Mucosa of rectum (tissue), 2 donors: ENCODE results near the gene WDR62.
A peak's percentile ranks its signal among the peaks of the same experiment; 100 is the strongest.

ENCODE experiments used
- H3K27ac ChIP-seq, 2 donors: one replicate each; pipeline ENCODE4 v1.7.0; 2013; ENCODE audit warnings: inconsistent platforms in 2 of 2, low read depth in 2 of 2, low read length in 2 of 2
- H3K27me3 ChIP-seq, 2 donors: one replicate each; pipeline ENCODE4 v1.7.0; 2013; ENCODE audit warnings: low read length in 2 of 2; ENCODE audit not compliant: control insufficient read depth in 2 of 2, insufficient read depth in 2 of 2
- H3K36me3 ChIP-seq, 2 donors: one replicate each; pipeline ENCODE4 v1.7.0; 2013; ENCODE audit warnings: low read length in 2 of 2; ENCODE audit not compliant: control insufficient read depth in 2 of 2, insufficient read depth in 2 of 2
- H3K4me1 ChIP-seq, 2 donors: one replicate each; pipeline ENCODE4 v1.7.0; 2013; ENCODE audit warnings: low read length in 2 of 2, mild to moderate bottlenecking in 1 of 2; ENCODE audit not compliant: control insufficient read depth in 2 of 2, insufficient read depth in 2 of 2
- H3K4me3 ChIP-seq, 2 donors: one replicate each; pipeline ENCODE4 v1.7.0; 2013; ENCODE audit warnings: low read length in 2 of 2
- H3K9ac ChIP-seq, 2 donors: one replicate each; pipeline ENCODE4 v1.7.0; 2013; ENCODE audit warnings: low read length in 2 of 2, low read depth in 1 of 2, mild to moderate bottlenecking in 1 of 2
- H3K9me3 ChIP-seq, 2 donors: one replicate each; pipeline ENCODE4 v1.7.0; 2013; ENCODE audit warnings: low read length in 2 of 2; ENCODE audit not compliant: control insufficient read depth in 2 of 2
- donor health status: healthy.
- donor health status: Normal muscosa, but diverticular disease.

Gene WDR62

DNA sequence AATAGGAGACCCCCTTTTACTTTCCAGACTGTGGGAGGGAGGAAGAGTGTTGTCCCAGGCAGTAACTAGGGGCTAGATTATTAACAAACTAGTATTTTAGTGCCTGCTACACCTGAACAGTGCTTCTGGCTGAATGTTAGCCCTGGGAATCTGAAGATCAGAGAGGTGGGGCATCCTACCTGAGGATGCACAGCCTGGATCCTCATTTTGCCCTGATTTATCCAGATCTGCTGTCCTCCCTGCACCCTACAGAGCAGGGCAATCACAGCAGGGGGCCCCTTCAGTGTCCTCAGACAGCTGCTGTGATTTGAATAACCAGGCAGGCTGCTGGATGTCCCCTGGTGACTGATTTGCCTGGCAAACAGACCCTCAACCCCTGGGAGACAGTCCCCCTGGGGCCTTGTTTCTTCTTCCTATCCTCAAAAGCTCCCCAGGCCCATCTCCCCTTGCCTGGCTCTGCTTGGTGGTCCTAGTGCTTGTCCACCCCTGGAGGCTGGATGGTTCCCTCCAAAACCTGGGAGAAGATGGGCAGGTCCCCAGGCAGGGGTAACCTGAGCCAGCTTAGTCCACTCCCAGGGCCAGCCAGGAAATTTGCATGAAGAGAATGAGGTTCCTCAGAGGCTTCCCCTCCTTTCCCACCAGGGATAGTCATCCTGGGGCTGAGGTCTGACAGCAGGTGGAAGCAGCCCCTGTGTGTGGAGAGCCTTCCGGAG, 55.9 kb downstream of the WDR62 start, which contains the start of gene OVOL3:
TSS of gene OVOL3 (plus strand) at position 657 of the 713 bp plus-strand sequence. CDS start 60 bp downstream, outside the sequence.
- H3K9ac ChIP-seq, result no peak within 1 kb of the TSS

DNA sequence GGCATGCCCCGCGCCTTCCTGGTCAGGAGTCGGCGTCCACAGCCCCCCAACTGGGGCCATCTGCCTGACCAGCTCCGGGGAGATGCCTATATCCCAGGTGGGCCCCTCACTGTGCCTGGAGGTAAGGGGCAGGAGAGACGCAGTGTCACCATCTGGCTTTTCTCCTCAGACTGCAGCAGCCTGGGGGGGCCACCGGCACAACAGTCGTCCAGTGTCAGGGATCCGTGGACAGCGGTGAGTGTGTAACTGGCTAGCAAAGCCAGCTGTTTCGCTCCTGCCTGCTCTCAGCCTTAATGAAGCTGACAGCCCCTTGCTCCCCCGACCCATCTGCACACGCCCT, 56.5 kb downstream of the WDR62 start:
- Histone ChIP-seq H3K4me1 (peaks cover 14 to 15% of the 10 kb centered on the region in 2 donors), H3K9ac (no peak overlapping the region), H3K27me3 (no peaks in the 10 kb centered on the region), H3K27ac (no peak overlapping the region), H3K36me3 (peaks cover 2 to 17% of the 10 kb centered on the region in 2 donors), H3K9me3 (no peaks in the 10 kb centered on the region), H3K4me3 (no peak overlapping the region)

More for the DNA sequence above, 55.9 kb downstream of the WDR62 start, which contains the start of gene OVOL3:
- Histone ChIP-seq H3K27ac (no peak within 1 kb of the TSS), H3K36me3 (peaks cover 2 to 17% of the 10 kb centered on the region in 2 donors), H3K9me3 (no peaks in the 10 kb centered on the region), H3K4me1 (peaks cover 9 to 12% of the 10 kb centered on the region in 2 donors), H3K27me3 (no peaks in the 10 kb centered on the region), H3K4me3 (no peak within 1 kb of the TSS)

- Histone ChIP-seq H3K9me3 (no peaks in the 10 kb centered on the region), H3K4me3 (no peak overlapping the region), H3K36me3 (peaks cover 2 to 17% of the 10 kb centered on the region in 2 donors), H3K27me3 (no peaks in the 10 kb centered on the region), H3K27ac (no peak overlapping the region), H3K9ac (no peak overlapping the region), H3K4me1 (peaks cover 16 to 22% of the 10 kb centered on the region in 2 donors)
Measured at GRCh38 chr19:36112678-36113077, 58.0 kb downstream of the WDR62 start.

GRCh38 chr19:36113425-36113824, 58.7 kb downstream of the WDR62 start:
- no peak overlapping the region for H3K9ac ChIP-seq
- H3K4me3 ChIP-seq, result peak overlapping the region in 1 of 2 donors; percentile 95
- no peak overlapping the region for H3K27ac ChIP-seq
- H3K36me3 ChIP-seq, result peaks cover 2 to 21% of the 10 kb centered on the region in 2 donors
- peaks cover 16 to 22% of the 10 kb centered on the region in 2 donors for H3K4me1 ChIP-seq
- H3K9me3 ChIP-seq, result no peaks in the 10 kb centered on the region
- no peaks in the 10 kb centered on the region for H3K27me3 ChIP-seq

DNA sequence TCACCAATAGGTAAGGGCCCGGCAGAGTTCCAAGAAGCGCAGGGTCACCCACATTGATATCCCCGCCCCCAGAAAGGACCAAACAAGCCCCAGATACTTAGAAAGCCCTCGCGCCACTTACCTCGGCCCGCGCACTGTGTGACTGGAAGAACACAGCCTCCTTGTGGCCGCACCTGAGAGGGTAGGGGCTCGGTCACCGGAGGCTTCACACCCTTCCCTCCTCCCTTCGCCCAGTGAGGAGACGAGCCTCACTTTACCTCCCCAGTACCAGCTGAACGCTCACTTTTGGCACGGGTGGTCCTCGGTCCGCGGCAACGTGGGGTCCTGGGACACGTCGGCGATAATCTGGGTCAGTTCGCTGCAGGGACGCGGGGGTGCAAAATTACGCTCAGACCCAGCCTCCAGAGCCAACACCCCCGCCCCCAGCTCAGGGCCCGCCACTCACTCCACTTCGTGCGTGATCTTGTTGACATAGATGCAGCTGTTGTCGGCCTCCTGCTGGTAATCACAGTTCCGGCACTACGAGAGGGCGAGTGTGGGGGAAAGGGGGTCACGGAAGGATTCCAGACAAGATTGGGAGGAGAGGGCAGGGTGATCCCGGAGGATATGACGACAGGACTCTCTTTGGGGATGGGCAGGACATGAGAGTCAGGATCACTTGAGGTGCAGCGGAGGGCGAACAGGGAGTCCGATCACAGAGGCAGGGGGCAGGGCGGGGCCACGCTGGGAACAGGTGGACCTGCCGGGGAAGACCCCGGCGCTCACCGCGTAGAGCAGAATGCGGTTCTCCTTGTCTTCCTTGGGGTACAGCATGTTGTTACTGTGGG, 59.4 kb downstream of the WDR62 start:
- Histone ChIP-seq H3K27me3 (no peaks in the 10 kb centered on the region), H3K36me3 (peaks cover 2 to 21% of the 10 kb centered on the region in 2 donors), H3K27ac (peak overlapping the region; percentile 77 to 90), H3K9me3 (no peaks in the 10 kb centered on the region), H3K4me1 (peaks cover 16 to 22% of the 10 kb centered on the region in 2 donors), H3K9ac (peak overlapping the region; percentile 82 to 92), H3K4me3 (peak overlapping the region; percentile 87 to 95)

GRCh38 chr19:36114721-36115452, 60.2 kb downstream of the WDR62 start, which contains the start of gene POLR2I:
Gene POLR2I (minus strand): TSS chr19:36114875. CDS start chr19:36114856, 19 bp downstream.
- H3K9me3 ChIP-seq, result no peaks in the 10 kb centered on the region
- peak within 1 kb of the TSS; percentile 87 to 95 for H3K4me3 ChIP-seq
- peaks cover 16 to 22% of the 10 kb centered on the region in 2 donors for H3K4me1 ChIP-seq
- H3K9ac ChIP-seq, result peak within 1 kb of the TSS; percentile 82 to 92
- peak within 1 kb of the TSS; percentile 77 to 90 for H3K27ac ChIP-seq
- peaks cover 6 to 23% of the 10 kb centered on the region in 2 donors for H3K36me3 ChIP-seq
- no peaks in the 10 kb centered on the region for H3K27me3 ChIP-seq

GRCh38 chr19:36115453-36116343, 61.0 kb downstream of the WDR62 start, which contains the start of gene TBCB:
Gene TBCB (plus strand): TSS chr19:36115468. CDS start chr19:36115561, 93 bp downstream.
- peaks cover 16 to 22% of the 10 kb centered on the region in 2 donors for H3K4me1 ChIP-seq
- H3K4me3 ChIP-seq, result peak within 1 kb of the TSS; percentile 87 to 95
- peaks cover 6 to 23% of the 10 kb centered on the region in 2 donors for H3K36me3 ChIP-seq
- no peaks in the 10 kb centered on the region for H3K27me3 ChIP-seq
- H3K27ac ChIP-seq, result peak within 1 kb of the TSS; percentile 77 to 90
- H3K9me3 ChIP-seq, result no peaks in the 10 kb centered on the region
- H3K9ac ChIP-seq, result peak within 1 kb of the TSS; percentile 82 to 92

- no peaks in the 10 kb centered on the region for H3K27me3 ChIP-seq
- no peaks in the 10 kb centered on the region for H3K9me3 ChIP-seq
- H3K9ac ChIP-seq, result peak overlapping the region; percentile 20 to 82
- H3K27ac ChIP-seq, result peak overlapping the region; percentile 77 to 90
- peak overlapping the region; percentile 71 to 87 for H3K4me3 ChIP-seq
- peaks cover 16 to 22% of the 10 kb centered on the region in 2 donors for H3K4me1 ChIP-seq
- peaks cover 6 to 23% of the 10 kb centered on the region in 2 donors for H3K36me3 ChIP-seq
Measured at GRCh38 chr19:36116344-36116637, 61.6 kb downstream of the WDR62 start.
